Endothelial cell of umbilical vein (primary cell): ENCODE results near the gene TNS4. TPM values are rescaled to one million over a fixed set of nuclear protein-coding genes. Genes with fewer than 3 reads are reported as not detected.

Source experiments
- BruUV-seq: library from RNA; stranded (reverse); fragments of 400-500 nt; replicated peaks from 2 replicates; lab custom pipeline; 2021; lab: Mats Ljungman, UMichigan
- CTCF ChIA-PET: fragments of 300-600, 350-600 bp; sonication (Branson Sonifier 250); formaldehyde crosslinking; loops from one replicate; lab custom pipeline; 2021; ENCODE audit warnings: antibody characterized with exemption, inconsistent platforms; lab: Charles Lee
- POLR2A ChIA-PET: fragments of 300-600, 350-600 bp; sonication (Branson Sonifier 250); formaldehyde crosslinking; loops from one replicate; lab custom pipeline; 2021; ENCODE audit warnings: antibody characterized with exemption, inconsistent platforms; lab: Charles Lee
- DNase-seq: peaks from one replicate; pipeline ENCODE4 v3.0.0-alpha.2; 2011; ENCODE audit warnings: low read depth, low spot score
- FAIRE-seq: peaks from 2 replicates; lab custom pipeline; 2011; peaks lifted over from hg19 to GRCh38; lab: Jason Lieb, UNC
- H2AFZ ChIP-seq: 2 replicates; pipeline ENCODE4 v1.6.0; 2012; ENCODE audit warnings: low read depth, low read length, control low read depth, inconsistent platforms
- H3K27ac ChIP-seq: 2 replicates; pipeline ENCODE4 v1.5.1; 2011; ENCODE audit warnings: low read depth, mild to moderate bottlenecking, control low read depth, low read length, moderate library complexity; ENCODE audit not compliant: insufficient read depth
- H3K27me3 ChIP-seq, 2 experiments: 2 replicates each; pipeline versions ENCODE4 v1.6.0 to v1.6.1; 2011; ENCODE audit warnings: low read length in 2 of 2, mixed read lengths in 1 of 2; ENCODE audit not compliant: control insufficient read depth in 2 of 2, insufficient read depth in 2 of 2
- H3K36me3 ChIP-seq, 2 experiments: 2 replicates in 1 of 2; 3 replicates in 1 of 2; pipeline ENCODE4 v1.5.1; 2011; ENCODE audit warnings: low read length in 2 of 2, mild to moderate bottlenecking in 1 of 2, moderate library complexity in 1 of 2; ENCODE audit not compliant: control insufficient read depth in 2 of 2, insufficient read depth in 2 of 2; ENCODE audit errors: extremely low read depth in 1 of 2
- H3K4me1 ChIP-seq: 3 replicates; pipeline ENCODE4 v1.5.1; 2011; ENCODE audit warnings: mild to moderate bottlenecking, low read length; ENCODE audit not compliant: control insufficient read depth, insufficient read depth; ENCODE audit errors: extremely low read depth
- H3K4me2 ChIP-seq: 2 replicates; pipeline ENCODE4 v1.6.1; 2011; ENCODE audit warnings: low read length, control low read depth, mixed read lengths; ENCODE audit not compliant: insufficient read depth
- H3K4me3 ChIP-seq, 3 experiments: fragments of 200-600 bp in 1 of 3; sonication (generic), shearing (Covaris generic) in 1 of 3; replicated peaks in 1 of 3; 2 replicates each; pipeline ENCODE4 v1.5.1; 2011 to 2016; ENCODE audit warnings: control low read depth in 3 of 3, low read length in 3 of 3, mild to moderate bottlenecking in 2 of 3, inconsistent platforms in 1 of 3, low read depth in 1 of 3, moderate library complexity in 1 of 3; ENCODE audit not compliant: insufficient read depth in 1 of 3
- H3K79me2 ChIP-seq: 2 replicates; pipeline ENCODE4 v1.6.0; 2012; ENCODE audit warnings: low read length, inconsistent platforms; ENCODE audit not compliant: control insufficient read depth, insufficient read depth
- H3K9ac ChIP-seq: replicated peaks from 2 replicates; pipeline ENCODE3; 2011; ENCODE audit warnings: low read length, control low read depth; ENCODE audit not compliant: insufficient read depth; ENCODE audit errors: extremely low read depth
- H3K9me1 ChIP-seq: replicated peaks from 3 replicates; pipeline ENCODE4 v1.6.0; 2011; ENCODE audit warnings: mild to moderate bottlenecking, low read length; ENCODE audit not compliant: control insufficient read depth, insufficient read depth; ENCODE audit errors: extremely low read depth
- H3K9me3 ChIP-seq: replicated peaks from 2 replicates; pipeline ENCODE4 v1.5.1; 2012; ENCODE audit warnings: low read length, inconsistent platforms; ENCODE audit not compliant: control insufficient read depth, insufficient read depth
- H4K20me1 ChIP-seq: replicated peaks from 2 replicates; pipeline ENCODE3; 2011; ENCODE audit warnings: mild to moderate bottlenecking, low read length; ENCODE audit not compliant: control insufficient read depth, insufficient read depth; ENCODE audit errors: extremely low read depth
- EZH2 ChIP-seq: IDR thresholded peaks from 2 replicates; pipeline ENCODE4 v1.6.1; 2012; ENCODE audit warnings: borderline replicate concordance, low read depth, mild to moderate bottlenecking, moderate library complexity, low read length, inconsistent platforms; ENCODE audit not compliant: severe bottlenecking
- FOS ChIP-seq: IDR thresholded peaks from 2 replicates; pipeline ENCODE4 v1.6.1; 2011; ENCODE audit warnings: mild to moderate bottlenecking, low read length, moderate library complexity, borderline replicate concordance; ENCODE audit not compliant: insufficient read depth
- GATA2 ChIP-seq: IDR thresholded peaks from 2 replicates; pipeline ENCODE4 v1.7.0; 2011; ENCODE audit warnings: low read depth, mild to moderate bottlenecking, moderate library complexity, mixed read lengths, low read length; ENCODE audit not compliant: insufficient read length, insufficient read depth
- JUN ChIP-seq: IDR thresholded peaks from 2 replicates; pipeline ENCODE4 v1.6.1; 2011; ENCODE audit warnings: borderline replicate concordance, low read depth; ENCODE audit not compliant: insufficient read length, insufficient read depth
- MYC ChIP-seq: IDR thresholded peaks from one replicate; pipeline ENCODE4 v1.6.1; 2011; ENCODE audit warnings: mild to moderate bottlenecking, low read depth, low read length
- POLR2A ChIP-seq: IDR thresholded peaks from 2 replicates; pipeline ENCODE4 v1.6.1; 2012; ENCODE audit warnings: low read depth, mild to moderate bottlenecking, control low read depth, low read length
- POLR2AphosphoS5 ChIP-seq: IDR thresholded peaks from 2 replicates; pipeline ENCODE4 v1.6.1; 2012; ENCODE audit warnings: low read depth, mild to moderate bottlenecking, control low read depth, low read length, moderate library complexity; ENCODE audit not compliant: insufficient read depth
- dilution Hi-C: fragments of 300-500 bp; cut with MboI; formaldehyde crosslinking; loops from one replicate; pipeline ENCODE4 v1.15.0; 2019; ENCODE audit warnings: low sequenced_read_pairs; ENCODE audit not compliant: extremely low pct_ligation_motif_present
- intact Hi-C: fragments of 100-400 bp; cut with micrococcal nuclease; formaldehyde crosslinking; loops from one replicate; pipeline ENCODE4 v1.10.0; 2022
- polyA plus RNA-seq, 4 experiments: library from polyadenylated mRNA; depleted of rRNA in 3 of 4; stranded (reverse) in 3 of 4; unstranded in 1 of 4; fragments of >200 nt; gene quantifications; 2 replicates each; pipeline versions ENCODE4 v1.2.1 to v1.2.3, GENCODE V29; 2011 to 2012; ENCODE audit warnings: missing spikeins in 1 of 4
- total RNA-seq: library from RNA; stranded (reverse); gene quantifications from 2 replicates; pipeline ENCODE4 v1.2.3, GENCODE V29; 2021
- TF ChIP-seq, protein P1 (sequence below), 2 donors: IDR thresholded peaks; 1 replicate in 1 of 2; 2 replicates in 1 of 2; pipeline ENCODE4 v1.5.1; 2011; ENCODE audit warnings: low read length in 2 of 2, mild to moderate bottlenecking in 2 of 2, moderate library complexity in 2 of 2, control low read depth in 1 of 2, inconsistent platforms in 1 of 2, low read depth in 1 of 2; ENCODE audit not compliant: insufficient read depth in 1 of 2; ENCODE audit errors: extremely low read depth in 1 of 2
- TF ChIP-seq, protein P2 (sequence below): IDR thresholded peaks from 2 replicates; pipeline ENCODE4 v1.6.1; 2011; ENCODE audit not compliant: insufficient read depth, insufficient read length

Gene TNS4
- total and polyA plus RNA-seq, 2 donors (not counting 3 experiments of a cell fraction or from before 2014, with no cell fraction given) = not detected

DNA sequence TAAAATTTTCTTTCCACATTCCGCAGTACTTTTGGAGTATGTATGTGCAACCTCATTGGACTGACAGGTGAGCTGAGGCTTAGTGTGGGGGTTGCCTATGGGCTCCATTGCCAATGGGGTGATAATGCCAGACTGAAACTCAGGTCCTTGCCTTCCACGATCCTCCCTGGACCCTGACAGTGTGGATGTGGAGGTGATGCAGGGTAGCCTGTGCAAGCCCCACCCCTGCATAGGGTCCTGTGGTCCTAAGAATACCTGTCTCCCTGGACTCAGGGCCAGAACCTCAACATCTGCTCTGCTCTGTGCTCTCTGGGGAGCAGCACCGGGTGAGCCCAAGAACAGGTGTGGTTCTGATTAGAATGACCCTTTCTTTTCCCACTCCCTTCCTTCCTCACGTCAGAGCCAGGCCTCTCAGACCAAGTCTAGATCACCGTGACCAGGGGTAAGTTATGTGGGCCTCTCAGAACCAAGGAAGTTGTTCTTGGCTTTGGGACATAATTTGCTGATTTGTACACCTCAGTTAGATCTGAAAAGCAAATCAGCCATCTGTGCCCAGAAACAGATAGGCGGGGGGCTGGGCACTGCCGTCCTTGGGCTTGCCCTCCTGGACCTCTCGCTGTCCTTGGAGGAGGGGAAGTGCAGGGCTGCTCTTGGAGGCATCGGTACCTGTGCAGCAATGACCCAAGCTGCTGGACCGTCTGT is 8.4 kb upstream of the TNS4 start:
- Histone ChIP-seq H3K27me3 (peaks cover 0 to 15% of the 10 kb centered on the region in 2 experiments), H3K4me1 (no peaks in the 10 kb centered on the region), H3K9ac (no peak overlapping the region), H3K4me3 (no peak overlapping the region), H3K9me1 (no peaks in the 10 kb centered on the region), H3K79me2 (no peaks in the 10 kb centered on the region), H3K27ac (no peak overlapping the region), H4K20me1 (no peaks in the 10 kb centered on the region), H3K36me3 (no peaks in the 10 kb centered on the region), H3K4me2 (no peak overlapping the region), H2AFZ (no peak overlapping the region), H3K9me3 (no peaks in the 10 kb centered on the region)
- CTCF ChIA-PET = interaction anchor here (1.3 to 4.0 kb wide), 2 partner anchors 11 to 24 kb away, joined by 3 to 21 read pairs; no protein-coding TSS in a partner anchor
- no peak for DNase-seq
- no TSS peak for BruUV-seq
- intact Hi-C loops = no loop called here
- POLR2A ChIA-PET = no interaction called here
- dilution Hi-C loops = no loop called here
- no peak for FAIRE-seq
- TF ChIP-seq GATA2 (no peak), EZH2 (no peak), JUN (no peak), POLR2AphosphoS5 (no peak), FOS (no peak), MYC (no peak), POLR2A (no peak)
- TF ChIP-seq, protein P1, sequence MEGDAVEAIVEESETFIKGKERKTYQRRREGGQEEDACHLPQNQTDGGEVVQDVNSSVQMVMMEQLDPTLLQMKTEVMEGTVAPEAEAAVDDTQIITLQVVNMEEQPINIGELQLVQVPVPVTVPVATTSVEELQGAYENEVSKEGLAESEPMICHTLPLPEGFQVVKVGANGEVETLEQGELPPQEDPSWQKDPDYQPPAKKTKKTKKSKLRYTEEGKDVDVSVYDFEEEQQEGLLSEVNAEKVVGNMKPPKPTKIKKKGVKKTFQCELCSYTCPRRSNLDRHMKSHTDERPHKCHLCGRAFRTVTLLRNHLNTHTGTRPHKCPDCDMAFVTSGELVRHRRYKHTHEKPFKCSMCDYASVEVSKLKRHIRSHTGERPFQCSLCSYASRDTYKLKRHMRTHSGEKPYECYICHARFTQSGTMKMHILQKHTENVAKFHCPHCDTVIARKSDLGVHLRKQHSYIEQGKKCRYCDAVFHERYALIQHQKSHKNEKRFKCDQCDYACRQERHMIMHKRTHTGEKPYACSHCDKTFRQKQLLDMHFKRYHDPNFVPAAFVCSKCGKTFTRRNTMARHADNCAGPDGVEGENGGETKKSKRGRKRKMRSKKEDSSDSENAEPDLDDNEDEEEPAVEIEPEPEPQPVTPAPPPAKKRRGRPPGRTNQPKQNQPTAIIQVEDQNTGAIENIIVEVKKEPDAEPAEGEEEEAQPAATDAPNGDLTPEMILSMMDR (IDR thresholded peaks at IDR 0.05; ENCODE audit: extremely low read depth in 1 of 2, insufficient read depth in 1 of 2, low read depth in 1 of 2, low read length in 2 of 2) = no peak
- TF ChIP-seq, protein P2, sequence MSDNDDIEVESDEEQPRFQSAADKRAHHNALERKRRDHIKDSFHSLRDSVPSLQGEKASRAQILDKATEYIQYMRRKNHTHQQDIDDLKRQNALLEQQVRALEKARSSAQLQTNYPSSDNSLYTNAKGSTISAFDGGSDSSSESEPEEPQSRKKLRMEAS = no peak
